ENCODE measurements around the gene MYL7.

- TF ChIP-seq CTCF (IDR thresholded peaks at IDR 0.05; ENCODE audit: low read length) = no peak
- TF ChIP-seq EZH2 (optimal IDR thresholded peaks at IDR 0.05; ENCODE audit: low read depth, low read length) = no peak
- TF ChIP-seq EZH2phosphoT487 (IDR thresholded peaks at IDR 0.05; ENCODE audit: low read length) = no peak
These were observed 46.8 kb downstream of the MYL7 start for GRCh38 chr7:44094365-44094764.

Data from MM.1S (cell line).